Spinal cord (tissue), 10 donors: ENCODE results near the gene HYAL2. TPM values are rescaled to one million over a fixed set of nuclear protein-coding genes. Genes with fewer than 3 reads are reported as not detected.

Experiments
- DNase-seq, 6 donors: peaks; one replicate each; pipeline versions ENCODE4 v3.0.0 to v3.0.0-alpha.2; 2013 to 2015; ENCODE audit warnings: low spot score in 6 of 6, low read depth in 4 of 6
- H3K27ac ChIP-seq: one replicate; pipeline ENCODE4 v1.5.1; 2013; ENCODE audit warnings: low read depth, low read length, control low read depth
- H3K27me3 ChIP-seq: one replicate; pipeline ENCODE4 v1.6.1; 2013; ENCODE audit warnings: low read length; ENCODE audit not compliant: control insufficient read depth, insufficient read depth
- H3K36me3 ChIP-seq: one replicate; pipeline ENCODE4 v1.6.1; 2013; ENCODE audit warnings: low read length; ENCODE audit not compliant: control insufficient read depth, insufficient read depth
- H3K4me1 ChIP-seq: one replicate; pipeline ENCODE4 v1.6.1; 2013; ENCODE audit warnings: low read length; ENCODE audit not compliant: control insufficient read depth, insufficient read depth
- H3K4me3 ChIP-seq: one replicate; pipeline ENCODE4 v1.5.1; 2013; ENCODE audit warnings: low read depth, low read length, control low read depth
- H3K9me3 ChIP-seq: one replicate; pipeline ENCODE4 v1.6.1; 2013; ENCODE audit warnings: low read length; ENCODE audit not compliant: control insufficient read depth, insufficient read depth
- WGBS: methylation state at CpG from one replicate; pipeline ENCODE4 v1.1.5; 2013; ENCODE audit warnings: missing lambda C conversion rate; ENCODE audit not compliant: insufficient coverage; 5-methylcytosine and 5-hydroxymethylcytosine counted together
- polyA plus RNA-seq, 2 donors: library from polyadenylated mRNA; unstranded; fragments of 120-200 nt; gene quantifications; one replicate each; pipeline ENCODE4 v1.2.1, GENCODE V29; 2013; ENCODE audit not compliant: insufficient read length in 2 of 2
- total RNA-seq, 2 donors: library from RNA; depleted of rRNA in 1 of 2; stranded (reverse); fragments of 120-200 nt in 1 of 2; fragments of >200 nt in 1 of 2; gene quantifications; one replicate each; pipeline versions ENCODE4 v1.2.3 to v1.2.4, GENCODE V29; 2013 to 2014
- donor health status: healthy.

HYAL2 gene
- total and polyA plus RNA-seq, 4 donors: 30.0 to 92.3 (median 38.1) TPM

GRCh38 chr3:50358911-50359759 lies 36.6 kb upstream of the HYAL2 start, which contains the start of gene TMEM115:
Gene TMEM115 (minus strand): TSS chr3:50359521. CDS start chr3:50359063, 458 bp downstream.
- Histone ChIP-seq H3K36me3 (peaks cover 53% of the 10 kb centered on the region), H3K9me3 (no peaks in the 10 kb centered on the region), H3K27me3 (no peaks in the 10 kb centered on the region), H3K27ac (peak within 1 kb of the TSS; percentile 78), H3K4me1 (peaks cover 50% of the 10 kb centered on the region), H3K4me3 (peak within 1 kb of the TSS; percentile 91)
- peak; percentile 92 to 100 (median 98) for DNase-seq
- 1% methylated on average over 59 of the region's 64 CpGs for WGBS

DNA sequence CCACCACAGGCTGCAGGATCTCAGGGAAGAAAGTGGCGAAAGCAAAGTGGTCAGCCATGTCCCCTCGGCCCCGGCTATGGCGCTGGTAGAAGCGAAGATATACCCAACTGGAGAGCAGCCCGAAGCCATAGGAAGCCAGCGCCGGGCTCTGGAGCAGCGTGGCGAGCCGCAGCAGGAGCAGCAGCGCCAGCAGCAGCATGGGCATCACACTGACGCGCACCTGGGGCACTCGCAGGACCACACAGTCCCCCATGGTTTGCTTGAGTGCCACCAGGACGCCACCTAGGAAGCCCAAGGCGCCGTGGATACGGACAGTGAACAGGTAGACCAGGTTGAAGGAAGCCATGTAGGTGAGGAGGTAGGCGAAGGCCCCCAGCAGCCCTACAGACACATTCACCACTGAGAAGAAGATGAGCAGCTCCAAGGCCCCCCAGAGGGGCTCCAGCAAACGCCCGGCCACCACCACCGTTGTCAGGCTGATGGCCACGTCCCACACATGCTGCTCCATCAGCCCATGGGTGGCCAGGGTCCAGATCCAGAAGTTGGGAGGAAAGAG lies 35.9 kb upstream of the HYAL2 start:
- no peak for DNase-seq
- Histone ChIP-seq H3K4me3 (peak overlapping the region; percentile 91), H3K36me3 (peaks cover 53% of the 10 kb centered on the region), H3K27me3 (no peaks in the 10 kb centered on the region), H3K4me1 (peaks cover 48% of the 10 kb centered on the region), H3K27ac (peak overlapping the region; percentile 78), H3K9me3 (no peaks in the 10 kb centered on the region)
- 63% methylated on average over 23 of the region's 24 CpGs for WGBS

- Histone ChIP-seq H3K9me3 (no peaks in the 10 kb centered on the region), H3K4me3 (peak overlapping the region; percentile 91), H3K36me3 (peaks cover 56% of the 10 kb centered on the region), H3K27ac (no peak overlapping the region), H3K4me1 (peaks cover 48% of the 10 kb centered on the region), H3K27me3 (no peaks in the 10 kb centered on the region)
- DNase-seq: no peak
- 100% methylated on average over 1 of the region's 1 CpG for WGBS
Observed at GRCh38 chr3:50357481-50357880, 34.9 kb upstream of the HYAL2 start.

- 75% methylated on average over 5 of the region's 5 CpGs for whole genome bisulfite sequencing
- Histone ChIP-seq H3K4me3 (peak overlapping the region; percentile 10), H3K9me3 (no peaks in the 10 kb centered on the region), H3K4me1 (peaks cover 52% of the 10 kb centered on the region), H3K27ac (no peak overlapping the region), H3K36me3 (peaks cover 61% of the 10 kb centered on the region), H3K27me3 (no peaks in the 10 kb centered on the region)
- DNase-seq: peak in 1 of 6 donors; percentile 28
Observed at GRCh38 chr3:50356553-50356952, 34.0 kb upstream of the HYAL2 start.

- DNase-seq: no peak
- no peaks in the 10 kb centered on the region for H3K9me3 ChIP-seq
- no peak overlapping the region for H3K27ac ChIP-seq
- peaks cover 58% of the 10 kb centered on the region for H3K4me1 ChIP-seq
- no peaks in the 10 kb centered on the region for H3K27me3 ChIP-seq
- peaks cover 65% of the 10 kb centered on the region for H3K36me3 ChIP-seq
- WGBS: 60% methylated on average over 4 of the region's 5 CpGs
- H3K4me3 ChIP-seq: no peak overlapping the region
Observed at GRCh38 chr3:50355829-50356552, 33.4 kb upstream of the HYAL2 start.

GRCh38 chr3:50354850-50355249 lies 32.3 kb upstream of the HYAL2 start:
- Histone ChIP-seq H3K36me3 (peaks cover 65% of the 10 kb centered on the region), H3K4me3 (no peak overlapping the region), H3K27me3 (no peaks in the 10 kb centered on the region), H3K4me1 (peaks cover 63% of the 10 kb centered on the region), H3K27ac (no peak overlapping the region), H3K9me3 (no peaks in the 10 kb centered on the region)
- DNase-seq: no peak
- 89% methylated on average over 7 of the region's 7 CpGs for WGBS

- H3K4me1 ChIP-seq: peaks cover 66% of the 10 kb centered on the region
- H3K36me3 ChIP-seq: peaks cover 69% of the 10 kb centered on the region
- no peaks in the 10 kb centered on the region for H3K27me3 ChIP-seq
- no peak for DNase-seq
- WGBS: 67% methylated on average over 4 of the region's 5 CpGs
- H3K4me3 ChIP-seq: no peak overlapping the region
- H3K9me3 ChIP-seq: no peaks in the 10 kb centered on the region
- no peak overlapping the region for H3K27ac ChIP-seq
Observed at GRCh38 chr3:50354186-50354764, 31.7 kb upstream of the HYAL2 start.

DNA sequence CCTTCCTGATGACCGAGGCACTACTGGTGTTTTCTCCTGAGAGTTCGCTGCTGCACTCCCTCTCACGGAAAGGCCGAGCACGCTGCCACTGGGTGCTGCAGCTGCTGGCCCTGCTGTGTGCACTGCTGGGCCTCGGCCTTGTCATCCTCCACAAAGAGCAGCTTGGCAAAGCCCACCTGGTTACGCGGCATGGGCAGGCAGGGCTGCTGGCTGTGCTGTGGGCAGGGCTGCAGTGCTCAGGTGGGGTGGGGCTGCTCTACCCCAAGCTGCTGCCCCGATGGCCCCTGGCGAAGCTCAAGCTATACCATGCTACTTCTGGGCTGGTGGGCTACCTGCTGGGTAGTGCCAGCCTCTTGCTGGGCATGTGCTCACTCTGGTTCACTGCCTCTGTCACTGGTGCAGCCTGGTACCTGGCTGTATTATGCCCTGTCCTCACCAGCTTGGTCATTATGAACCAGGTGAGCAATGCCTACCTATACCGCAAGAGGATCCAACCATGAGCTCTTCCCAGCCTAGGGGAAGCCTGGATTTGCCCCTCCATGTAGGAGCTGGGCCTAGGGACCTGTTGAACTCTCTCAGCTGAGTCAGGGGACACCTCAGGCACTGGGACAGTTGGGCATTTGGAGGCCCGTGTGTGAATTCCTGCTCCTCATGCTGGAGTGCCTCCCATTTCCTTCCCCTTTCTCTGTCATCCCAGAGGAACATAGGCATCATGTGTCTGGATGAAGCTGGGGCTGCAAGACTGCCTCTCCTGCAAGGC lies 30.9 kb upstream of the HYAL2 start:
- no peaks in the 10 kb centered on the region for H3K27me3 ChIP-seq
- H3K36me3 ChIP-seq: peaks cover 73% of the 10 kb centered on the region
- H3K4me1 ChIP-seq: peaks cover 67% of the 10 kb centered on the region
- no peak overlapping the region for H3K27ac ChIP-seq
- H3K4me3 ChIP-seq: no peak overlapping the region
- 90% methylated on average over 11 of the region's 12 CpGs for WGBS
- DNase-seq: no peak
- no peaks in the 10 kb centered on the region for H3K9me3 ChIP-seq

DNA sequence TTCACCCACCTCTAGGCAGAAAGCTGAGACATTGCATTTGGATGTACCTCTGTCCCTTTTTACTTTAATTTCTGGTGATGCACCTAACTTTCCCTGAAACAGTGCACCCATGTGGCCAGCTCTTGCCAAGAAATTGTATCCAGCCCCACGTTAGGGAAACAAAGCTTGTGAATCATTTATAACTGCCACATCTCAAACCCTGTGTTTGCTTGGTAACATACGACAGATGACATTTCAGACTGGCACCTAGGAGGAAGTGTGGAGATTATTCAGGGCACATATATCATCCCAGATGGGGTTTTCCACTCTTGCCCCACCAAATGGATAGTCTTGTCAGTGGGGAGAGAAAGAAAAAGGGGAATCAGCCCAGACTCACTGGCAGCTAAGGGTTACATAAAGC lies 30.2 kb upstream of the HYAL2 start:
- Histone ChIP-seq H3K4me3 (no peak overlapping the region), H3K27me3 (no peaks in the 10 kb centered on the region), H3K9me3 (no peaks in the 10 kb centered on the region), H3K4me1 (peaks cover 66% of the 10 kb centered on the region), H3K27ac (no peak overlapping the region), H3K36me3 (peaks cover 74% of the 10 kb centered on the region)
- no CpG with 5 or more reads among the region's 2 CpGs for WGBS
- no peak for DNase-seq
